Measurements from ENCODE around the gene THSD7B. TPM values are rescaled to one million over a fixed set of nuclear protein-coding genes. Genes with fewer than 3 reads are reported as not detected.

Gene THSD7B
- total RNA-seq, 1 experiment from 2014 or later: under 0.01 TPM

DNA sequence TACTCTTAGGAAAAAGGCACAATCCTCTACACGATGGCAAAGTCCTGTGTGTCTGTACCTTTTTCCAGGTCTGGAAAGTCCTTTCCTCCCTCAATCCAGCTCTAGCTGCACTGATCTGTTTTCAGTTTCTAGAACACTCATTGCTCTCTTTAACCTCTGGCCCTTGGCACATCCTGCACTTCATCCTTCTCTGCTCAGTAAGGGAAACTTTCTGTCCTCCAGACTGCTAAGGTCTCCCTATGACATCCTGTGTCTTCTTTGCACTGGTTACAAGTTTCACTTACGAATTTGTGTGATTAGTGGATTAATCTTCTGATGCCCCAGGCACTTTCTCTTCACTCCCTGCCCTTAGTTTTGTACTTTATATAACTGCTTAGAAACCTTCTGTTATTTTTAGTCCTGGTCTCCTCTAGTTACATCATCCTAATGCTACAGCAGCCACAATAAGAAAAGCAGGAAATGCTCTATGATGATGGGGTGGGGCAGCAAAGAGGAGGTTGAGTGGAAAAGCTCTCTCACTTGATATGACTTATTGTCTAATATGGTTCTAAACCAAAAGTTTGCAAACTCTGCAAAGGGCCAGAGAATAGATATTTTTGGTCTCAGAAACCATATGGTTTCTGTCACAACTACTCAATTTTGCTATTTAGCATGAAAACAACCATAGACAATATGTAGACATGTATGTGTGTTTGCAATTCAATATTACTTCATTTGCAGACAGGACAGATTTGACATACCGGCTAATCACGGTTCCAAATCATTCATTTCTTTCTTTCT lies 568.2 kb downstream of the THSD7B start:
- POLR2A ChIA-PET (ENCODE audit: unreplicated experiment): no interaction called here
- Histone ChIP-seq H3K9ac (ENCODE audit: low read length) (no peak overlapping the region), H3K4me1 (ENCODE audit: insufficient read depth, low read length) (no peaks in the 10 kb centered on the region), H3K36me3 (ENCODE audit: low read depth, low read length) (no peaks in the 10 kb centered on the region), H3F3A (ENCODE audit: low read length, unreplicated experiment) (no peaks in the 10 kb centered on the region), H3K79me2 (ENCODE audit: low read length) (no peaks in the 10 kb centered on the region), H4K20me1 (ENCODE audit: low read length) (no peaks in the 10 kb centered on the region), H3K4me2 (ENCODE audit: low read length) (no peak overlapping the region), H3K27me3 (ENCODE audit: low read length) (peaks cover 37% of the 10 kb centered on the region), H2AFZ (ENCODE audit: low read length) (no peak overlapping the region), H3K9me3 (ENCODE audit: low read length) (no peaks in the 10 kb centered on the region), H3K4me3 (ENCODE audit: low read length) (no peak overlapping the region), H3K9me2 (replicated peaks; ENCODE audit: low read length) (no peaks in the 10 kb centered on the region), H3K27ac (ENCODE audit: low read length) (no peak overlapping the region)
- no peak for DNase-seq
- intact Hi-C loops (cut with micrococcal nuclease): no loop called here
- no peak for ATAC-seq
- CTCF ChIA-PET: no interaction called here
- TF ChIP-seq EZH2 (IDR thresholded peaks at IDR 0.05; ENCODE audit: low read length, unreplicated experiment) (no peak), EZH2phosphoT487 (IDR thresholded peaks at IDR 0.05; ENCODE audit: borderline replicate concordance, low read length) (no peak)
- TF ChIP-seq, protein P1, sequence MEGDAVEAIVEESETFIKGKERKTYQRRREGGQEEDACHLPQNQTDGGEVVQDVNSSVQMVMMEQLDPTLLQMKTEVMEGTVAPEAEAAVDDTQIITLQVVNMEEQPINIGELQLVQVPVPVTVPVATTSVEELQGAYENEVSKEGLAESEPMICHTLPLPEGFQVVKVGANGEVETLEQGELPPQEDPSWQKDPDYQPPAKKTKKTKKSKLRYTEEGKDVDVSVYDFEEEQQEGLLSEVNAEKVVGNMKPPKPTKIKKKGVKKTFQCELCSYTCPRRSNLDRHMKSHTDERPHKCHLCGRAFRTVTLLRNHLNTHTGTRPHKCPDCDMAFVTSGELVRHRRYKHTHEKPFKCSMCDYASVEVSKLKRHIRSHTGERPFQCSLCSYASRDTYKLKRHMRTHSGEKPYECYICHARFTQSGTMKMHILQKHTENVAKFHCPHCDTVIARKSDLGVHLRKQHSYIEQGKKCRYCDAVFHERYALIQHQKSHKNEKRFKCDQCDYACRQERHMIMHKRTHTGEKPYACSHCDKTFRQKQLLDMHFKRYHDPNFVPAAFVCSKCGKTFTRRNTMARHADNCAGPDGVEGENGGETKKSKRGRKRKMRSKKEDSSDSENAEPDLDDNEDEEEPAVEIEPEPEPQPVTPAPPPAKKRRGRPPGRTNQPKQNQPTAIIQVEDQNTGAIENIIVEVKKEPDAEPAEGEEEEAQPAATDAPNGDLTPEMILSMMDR (conservative IDR thresholded peaks at IDR 0.05; ENCODE audit: low read depth, low read length): no peak
- no TSS peak for BruUV-seq (replicated peaks)

DNA sequence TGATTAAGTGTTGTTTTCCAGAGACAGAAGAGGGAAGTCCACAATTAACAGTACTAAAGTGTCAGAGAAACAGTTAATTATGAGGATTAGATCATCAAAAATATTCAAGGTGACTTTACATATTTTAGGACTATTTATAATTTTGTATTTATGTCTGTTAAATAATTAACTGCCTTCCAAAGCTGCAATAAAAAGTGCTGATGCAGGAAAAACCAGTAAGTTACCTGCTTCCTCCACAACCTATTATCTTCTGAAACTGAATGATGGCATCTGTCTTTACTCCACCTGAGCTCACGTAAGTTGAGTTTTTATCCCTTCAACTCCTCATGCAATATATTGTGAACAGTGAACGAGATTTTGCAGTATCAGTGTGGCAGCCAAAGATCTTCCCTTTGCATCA lies 570.7 kb downstream of the THSD7B start:
- H3K27ac ChIP-seq (ENCODE audit: low read length): no peak overlapping the region
- no TSS peak for BruUV-seq (replicated peaks)
- ATAC-seq (no peak), DNase-seq (no peak)
- H3K4me1 ChIP-seq (ENCODE audit: insufficient read depth, low read length): no peaks in the 10 kb centered on the region
- POLR2A ChIA-PET (ENCODE audit: unreplicated experiment): no interaction called here
- CTCF ChIA-PET: no interaction called here
- intact Hi-C loops (cut with micrococcal nuclease): no loop called here
- no peaks in the 10 kb centered on the region for H3K9me2 ChIP-seq (replicated peaks; ENCODE audit: low read length)
- no peaks in the 10 kb centered on the region for H3K79me2 ChIP-seq (ENCODE audit: low read length)
- H3K4me3 ChIP-seq (ENCODE audit: low read length): no peak overlapping the region
- H4K20me1 ChIP-seq (ENCODE audit: low read length): no peaks in the 10 kb centered on the region
- no peaks in the 10 kb centered on the region for H3K36me3 ChIP-seq (ENCODE audit: low read depth, low read length)
- H3K9ac ChIP-seq (ENCODE audit: low read length): no peak overlapping the region
- TF ChIP-seq EZH2phosphoT487 (IDR thresholded peaks at IDR 0.05; ENCODE audit: borderline replicate concordance, low read length): no peak
- H2AFZ ChIP-seq (ENCODE audit: low read length): no peak overlapping the region
- H3K27me3 ChIP-seq (ENCODE audit: low read length): peaks cover 36% of the 10 kb centered on the region
- H3K9me3 ChIP-seq (ENCODE audit: low read length): no peaks in the 10 kb centered on the region
- no peaks in the 10 kb centered on the region for H3F3A ChIP-seq (ENCODE audit: low read length, unreplicated experiment)
- H3K4me2 ChIP-seq (ENCODE audit: low read length): no peak overlapping the region

DNA sequence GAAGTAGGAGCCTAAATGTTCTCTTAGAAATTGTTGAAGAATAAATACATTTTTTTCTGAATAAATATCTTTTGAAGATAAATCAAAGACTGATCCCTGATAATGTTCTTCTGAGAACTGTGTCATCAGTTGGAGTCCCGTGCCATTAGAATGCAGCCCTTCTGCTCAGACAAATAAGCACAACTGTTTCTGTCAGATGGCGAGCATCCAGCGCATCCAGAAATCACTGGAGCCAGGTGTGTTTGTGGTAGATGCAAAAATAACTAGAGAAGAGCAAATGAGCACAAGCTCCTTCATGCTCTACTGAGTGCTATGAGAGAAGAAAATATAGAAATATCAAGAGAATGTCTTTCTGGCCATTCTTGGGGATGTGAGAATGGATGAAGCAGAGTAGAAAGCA lies 573.7 kb downstream of the THSD7B start:
- H3F3A ChIP-seq (ENCODE audit: low read length, unreplicated experiment): no peaks in the 10 kb centered on the region
- H3K27me3 ChIP-seq (ENCODE audit: low read length): peaks cover 36% of the 10 kb centered on the region
- H3K9ac ChIP-seq (ENCODE audit: low read length): no peak overlapping the region
- no peak overlapping the region for H3K4me3 ChIP-seq (ENCODE audit: low read length)
- DNase-seq (no peak), ATAC-seq (no peak)
- H3K79me2 ChIP-seq (ENCODE audit: low read length): no peaks in the 10 kb centered on the region
- no peaks in the 10 kb centered on the region for H3K9me3 ChIP-seq (ENCODE audit: low read length)
- no TSS peak for BruUV-seq (replicated peaks)
- H3K36me3 ChIP-seq (ENCODE audit: low read depth, low read length): no peaks in the 10 kb centered on the region
- POLR2A ChIA-PET (ENCODE audit: unreplicated experiment): no interaction called here
- no peaks in the 10 kb centered on the region for H3K4me1 ChIP-seq (ENCODE audit: insufficient read depth, low read length)
- TF ChIP-seq, protein P1 (conservative IDR thresholded peaks at IDR 0.05; ENCODE audit: low read depth, low read length): no peak
- no peak for TF ChIP-seq EZH2phosphoT487 (IDR thresholded peaks at IDR 0.05; ENCODE audit: borderline replicate concordance, low read length)
- TF ChIP-seq EZH2 (IDR thresholded peaks at IDR 0.05; ENCODE audit: low read length, unreplicated experiment): no peak
- CTCF ChIA-PET: no interaction called here
- intact Hi-C loops (cut with micrococcal nuclease): no loop called here
- no peaks in the 10 kb centered on the region for H4K20me1 ChIP-seq (ENCODE audit: low read length)
- H3K4me2 ChIP-seq (ENCODE audit: low read length): no peak overlapping the region
- no peaks in the 10 kb centered on the region for H3K9me2 ChIP-seq (replicated peaks; ENCODE audit: low read length)
- H3K27ac ChIP-seq (ENCODE audit: low read length): no peak overlapping the region
- H2AFZ ChIP-seq (ENCODE audit: low read length): no peak overlapping the region

All from PC-3 (cell line).